SK-N-SH (cell line): ENCODE results near the gene SPPL2C. TPM values are rescaled to one million over a fixed set of nuclear protein-coding genes. Genes with fewer than 3 reads are reported as not detected.

ENCODE experiments used
- CTCF ChIA-PET: fragments of 300-600, 350-600 bp; formaldehyde crosslinking; extraction: SDS; loops from one replicate; lab custom pipeline; 2021; lab: Yijun Ruan, JAX
- POLR2A ChIA-PET: fragments of 350-600 bp; sonication (Branson Sonifier 250); formaldehyde crosslinking; extraction: SDS; loops from one replicate; lab custom pipeline; 2020; ENCODE audit warnings: antibody characterized with exemption, inconsistent platforms; lab: Yijun Ruan, JAX
- DNase-seq: peaks from one replicate; pipeline ENCODE4 v3.0.0; 2012
- H2AFZ ChIP-seq: fragments of 200-600 bp; sonication (generic); 2 replicates; pipeline ENCODE4 v1.8.1; 2016; ENCODE audit warnings: antibody characterized with exemption, mild to moderate bottlenecking, low read depth
- H3F3A ChIP-seq: fragments of 200-600 bp; sonication (generic); replicated peaks from 2 replicates; pipeline ENCODE3; 2016; ENCODE audit warnings: antibody characterized with exemption, mild to moderate bottlenecking; ENCODE audit not compliant: insufficient read depth
- H3K27ac ChIP-seq, 2 experiments: fragments of 200-500 bp in 1 of 2; fragments of 200-600 bp in 1 of 2; sonication (Bioruptor generic) in 1 of 2; sonication (generic), shearing (Covaris generic) in 1 of 2; 2 replicates each; pipeline versions ENCODE4 v1.5.1 to v1.6.1; 2014 to 2016; ENCODE audit warnings: low read depth in 2 of 2, inconsistent platforms in 1 of 2, low read length in 1 of 2, mild to moderate bottlenecking in 1 of 2, mixed read lengths in 1 of 2
- H3K27me3 ChIP-seq: fragments of 200-600 bp; sonication (generic), shearing (Covaris generic); 2 replicates; pipeline ENCODE4 v1.6.1; 2016; ENCODE audit warnings: mixed run types; ENCODE audit not compliant: insufficient read depth
- H3K36me3 ChIP-seq, 2 experiments: fragments of 200-500 bp in 1 of 2; fragments of 200-600 bp in 1 of 2; sonication (Bioruptor generic) in 1 of 2; sonication (generic) in 1 of 2; replicated peaks in 1 of 2; 2 replicates each; pipeline versions ENCODE3 to v1.5.1; 2014 to 2016; ENCODE audit warnings: low read length in 1 of 2, mild to moderate bottlenecking in 1 of 2; ENCODE audit not compliant: insufficient read depth in 2 of 2, control insufficient read depth in 1 of 2
- H3K4me1 ChIP-seq, 2 experiments: fragments of 200-500 bp in 1 of 2; fragments of 200-600 bp in 1 of 2; sonication (Bioruptor generic) in 1 of 2; sonication (generic), shearing (Covaris generic) in 1 of 2; 2 replicates each; pipeline versions ENCODE4 v1.5.1 to v1.6.1; 2014 to 2016; ENCODE audit warnings: low read depth in 1 of 2, low read length in 1 of 2, mixed run types in 1 of 2; ENCODE audit not compliant: insufficient read depth in 2 of 2, control insufficient read depth in 1 of 2
- H3K4me2 ChIP-seq: fragments of 200-600 bp; sonication (generic), shearing (Covaris generic); 2 replicates; pipeline ENCODE4 v1.6.1; 2017; ENCODE audit warnings: mixed run types
- H3K4me3 ChIP-seq, 2 experiments: fragments of 200-500 bp in 1 of 2; fragments of 200-600 bp in 1 of 2; sonication (Bioruptor generic) in 1 of 2; sonication (generic), shearing (Covaris generic) in 1 of 2; 2 replicates each; pipeline versions ENCODE4 v1.5.1 to v1.8.1; 2014 to 2016; ENCODE audit warnings: low read depth in 2 of 2, inconsistent platforms in 1 of 2, low read length in 1 of 2, mild to moderate bottlenecking in 1 of 2, mixed read lengths in 1 of 2, moderate library complexity in 1 of 2
- H3K79me2 ChIP-seq: fragments of 200-600 bp; sonication (generic); 2 replicates; pipeline ENCODE4 v1.8.1; 2017; ENCODE audit warnings: mild to moderate bottlenecking; ENCODE audit not compliant: insufficient read depth
- H3K9ac ChIP-seq: fragments of 200-600 bp; sonication (generic); 2 replicates; pipeline ENCODE4 v1.6.1; 2017; ENCODE audit warnings: mixed run types
- H3K9me2 ChIP-seq: fragments of 200-600 bp; sonication (generic); 2 replicates; pipeline ENCODE4 v1.6.1; 2017; ENCODE audit warnings: mixed run types
- H3K9me3 ChIP-seq: fragments of 200-600 bp; sonication (generic); 2 replicates; pipeline ENCODE4 v1.6.1; 2017; ENCODE audit warnings: mixed run types, mild to moderate bottlenecking, moderate library complexity
- H4K20me1 ChIP-seq: fragments of 200-600 bp; sonication (generic); 2 replicates; pipeline ENCODE4 v1.6.1; 2017; ENCODE audit warnings: mild to moderate bottlenecking, mixed run types; ENCODE audit not compliant: insufficient read depth
- CHD2 ChIP-seq: fragments of 150-350 bp; IDR thresholded peaks from 2 replicates; pipeline ENCODE4 v1.6.1; 2018; ENCODE audit warnings: low read length; ENCODE audit not compliant: partially characterized antibody
- CTCF ChIP-seq: fragments of 200-600 bp; sonication (generic); IDR thresholded peaks from 2 replicates; pipeline ENCODE4 v1.6.1; 2017; ENCODE audit warnings: antibody characterized with exemption, mild to moderate bottlenecking, moderate library complexity
- EP300 ChIP-seq, 2 experiments: IDR thresholded peaks; 2 replicates each; pipeline versions ENCODE4 v1.4.0 to v1.6.1; 2012; ENCODE audit warnings: borderline replicate concordance in 1 of 2, low read depth in 1 of 2, low read length in 1 of 2
- FOXJ3 ChIP-seq: sonication (generic); formaldehyde crosslinking; IDR thresholded peaks from 2 replicates; pipeline ENCODE4 v1.5.1; 2020; ENCODE audit warnings: mild to moderate bottlenecking, missing genetic modification reagents
- GABPA ChIP-seq: IDR thresholded peaks from 2 replicates; pipeline ENCODE4 v1.4.0; 2012; ENCODE audit warnings: low read depth, mild to moderate bottlenecking
- GATA2 ChIP-seq: sonication (generic); formaldehyde crosslinking; IDR thresholded peaks from 2 replicates; pipeline ENCODE4 v1.5.0; 2020; ENCODE audit warnings: mild to moderate bottlenecking, missing genetic modification reagents
- IRF3 ChIP-seq: fragments of 150-350 bp; IDR thresholded peaks from 2 replicates; pipeline ENCODE4 v1.6.1; 2016; ENCODE audit warnings: mild to moderate bottlenecking, low read depth, low read length
- JUND ChIP-seq: IDR thresholded peaks from 2 replicates; pipeline ENCODE4 v1.4.0; 2012
- MAX ChIP-seq: IDR thresholded peaks from 2 replicates; pipeline ENCODE4 v1.4.0; 2012; ENCODE audit warnings: low read depth
- MXI1 ChIP-seq: IDR thresholded peaks from 2 replicates; pipeline ENCODE4 v1.6.1; 2012; ENCODE audit warnings: mild to moderate bottlenecking, low read depth, low read length, improper control_type of control experiment
- NFIC ChIP-seq: IDR thresholded peaks from 2 replicates; pipeline ENCODE4 v1.4.0; 2012; ENCODE audit warnings: borderline replicate concordance
- PBX3 ChIP-seq: IDR thresholded peaks from 2 replicates; pipeline ENCODE4; 2012
- POLR2AphosphoS5 ChIP-seq: IDR thresholded peaks from 2 replicates; pipeline ENCODE4 v1.6.1; 2012; ENCODE audit warnings: low read depth, low read length
- RAD21 ChIP-seq: IDR thresholded peaks from 2 replicates; pipeline ENCODE4 v1.6.1; 2012; ENCODE audit warnings: mild to moderate bottlenecking, low read length
- RCOR1 ChIP-seq: fragments of 150-350 bp; IDR thresholded peaks from 2 replicates; pipeline ENCODE4 v1.6.1; 2017; ENCODE audit warnings: antibody characterized with exemption, low read length
- REST ChIP-seq: IDR thresholded peaks from 2 replicates; pipeline ENCODE4 v1.6.1; 2012; ENCODE audit warnings: mild to moderate bottlenecking, low read depth, low read length, moderate library complexity
- TAF1 ChIP-seq: IDR thresholded peaks from 2 replicates; pipeline ENCODE4 v1.6.1; 2012; ENCODE audit warnings: low read depth, mild to moderate bottlenecking, low read length, moderate library complexity, borderline replicate concordance
- TCF12 ChIP-seq: IDR thresholded peaks from 2 replicates; pipeline ENCODE4 v1.4.0; 2012
- YY1 ChIP-seq: IDR thresholded peaks from 2 replicates; pipeline ENCODE4 v1.4.0; 2012; ENCODE audit warnings: low read depth, mild to moderate bottlenecking
- ZBTB33 ChIP-seq: IDR thresholded peaks from 2 replicates; pipeline ENCODE4 v1.4.0; 2012; ENCODE audit warnings: low read depth, borderline replicate concordance
- WGBS: methylation state at CpG from one replicate; pipeline ENCODE4 v1.1.6; 2017; ENCODE audit warnings: low lambda C conversion rate; 5-methylcytosine and 5-hydroxymethylcytosine counted together
- polyA plus RNA-seq, 3 experiments: library from polyadenylated mRNA; depleted of rRNA; stranded (reverse); fragments of >200 nt; gene quantifications; 2 replicates each; pipeline ENCODE4 v1.2.3, GENCODE V29; 2012

SPPL2C gene
- polyA plus RNA-seq, 1 of the 3 experiments (the other 2 are of a cell fraction), result not detected

- TF ChIP-seq NFIC (no peak), EP300 (IDR thresholded peaks at IDR 0.05; ENCODE audit: borderline replicate concordance in 1 of 2, low read depth in 1 of 2, low read length in 1 of 2) (0 out of 4 replicates have a peak, but pooled peaks of 1 of the 2 experiments have one; percentile 18), TCF12 (no peak), RAD21 (no peak), MXI1 (peak; percentile 60; the same call in 1 of the 2 replicates)
These were observed 29.0 kb downstream of the SPPL2C start (continued) for GRCh38 chr17:45873728-45874127.

- no peaks in the 10 kb centered on the region for H3F3A ChIP-seq
- no peak overlapping the region for H3K4me3 ChIP-seq
- no peak overlapping the region for H3K9ac ChIP-seq
- no peaks in the 10 kb centered on the region for H3K9me2 ChIP-seq
- no peaks in the 10 kb centered on the region for H3K79me2 ChIP-seq
- no peak for DNase-seq
- no peak for TF ChIP-seq CTCF
- no peak for TF ChIP-seq POLR2AphosphoS5
- TF ChIP-seq NFIC, result no peak
- TF ChIP-seq TCF12, result no peak
- TF ChIP-seq ZBTB33, result no peak
- no peak for TF ChIP-seq JUND
- no peak for TF ChIP-seq GATA2 (CRISPR knock-in tag)
- TF ChIP-seq MXI1, result no peak
- TF ChIP-seq GABPA, result no peak
- no peak for TF ChIP-seq MAX
- TF ChIP-seq TAF1, result no peak
- no peak for TF ChIP-seq YY1
- no peak for TF ChIP-seq PBX3
- no peak for TF ChIP-seq FOXJ3
- no peak for TF ChIP-seq CHD2
- TF ChIP-seq RCOR1, result no peak
- TF ChIP-seq IRF3, result no peak
- no peak for TF ChIP-seq REST
- no peak overlapping the region for H2AFZ ChIP-seq
- no peak overlapping the region for H3K4me2 ChIP-seq
- H3K27ac ChIP-seq, result no peak overlapping the region
- no peaks in the 10 kb centered on the region for H3K36me3 ChIP-seq
- POLR2A ChIA-PET, result interaction anchor here (0.6 kb wide), 1 partner anchor 718 kb away, joined by 3 read pairs; no protein-coding TSS in a partner anchor
- peaks cover 0 to 6% of the 10 kb centered on the region in 2 experiments; a peak in 2 of 4 replicates for H3K4me1 ChIP-seq
- H3K9me3 ChIP-seq, result no peaks in the 10 kb centered on the region
- 50% methylated on average over 3 of the region's 3 CpGs for WGBS
- no peaks in the 10 kb centered on the region for H4K20me1 ChIP-seq
- H3K27me3 ChIP-seq, result peaks cover 51% of the 10 kb centered on the region
- CTCF ChIA-PET, result interaction anchor here (0.8 to 4.1 kb wide), 6 partner anchors 10 to 234 kb away, joined by 3 to 21 read pairs (median 4); partner anchors contain the start of gene MAPT
These were observed 29.5 kb downstream of the SPPL2C start for GRCh38 chr17:45874151-45874550.
